Osteocyte (in vitro differentiated cells): Measurements from ENCODE around the gene TMEM169. TPM values are rescaled to one million over a fixed set of nuclear protein-coding genes. Genes with fewer than 3 reads are reported as not detected.

ENCODE experiments used
- DNase-seq: peaks from one replicate; pipeline ENCODE4 v3.0.0; 2021; ENCODE audit warnings: mixed read lengths; ENCODE audit not compliant: unreplicated experiment; ENCODE audit errors: extremely low spot score
- H3K27ac Mint-ChIP-seq: one replicate; pipeline ENCODE4 v1.8.0; 2021; ENCODE audit warnings: mild to moderate bottlenecking, mixed read lengths; ENCODE audit not compliant: unreplicated experiment
- H3K27me3 Mint-ChIP-seq: one replicate; pipeline ENCODE4 v1.8.0; 2021; ENCODE audit warnings: mixed read lengths; ENCODE audit not compliant: unreplicated experiment
- H3K36me3 Mint-ChIP-seq: one replicate; pipeline ENCODE4 v1.8.0; 2021; ENCODE audit warnings: mixed read lengths; ENCODE audit not compliant: unreplicated experiment
- H3K4me1 Mint-ChIP-seq: one replicate; pipeline ENCODE4 v1.8.0; 2021; ENCODE audit warnings: mixed read lengths; ENCODE audit not compliant: unreplicated experiment
- H3K4me3 Mint-ChIP-seq: one replicate; pipeline ENCODE4 v1.8.0; 2021; ENCODE audit warnings: mild to moderate bottlenecking, moderate library complexity, mixed read lengths; ENCODE audit not compliant: unreplicated experiment
- H3K9me3 Mint-ChIP-seq: one replicate; pipeline ENCODE4 v1.8.0; 2021; ENCODE audit warnings: mixed read lengths; ENCODE audit not compliant: unreplicated experiment
- total RNA-seq: library from RNA; stranded (reverse); gene quantifications from 2 replicates; pipeline ENCODE4 v1.2.1, GENCODE V29; 2021
- TF ChIP-seq, protein P1 (sequence below): fragments of 200-600 bp; sonication (generic); IDR thresholded peaks from 2 replicates; pipeline ENCODE4 v1.5.0; 2021; ENCODE audit warnings: antibody characterized with exemption, mild to moderate bottlenecking, moderate library complexity

The TMEM169 gene
- total RNA-seq, 1 donor from 2014 or later: 1.5 TPM

DNA sequence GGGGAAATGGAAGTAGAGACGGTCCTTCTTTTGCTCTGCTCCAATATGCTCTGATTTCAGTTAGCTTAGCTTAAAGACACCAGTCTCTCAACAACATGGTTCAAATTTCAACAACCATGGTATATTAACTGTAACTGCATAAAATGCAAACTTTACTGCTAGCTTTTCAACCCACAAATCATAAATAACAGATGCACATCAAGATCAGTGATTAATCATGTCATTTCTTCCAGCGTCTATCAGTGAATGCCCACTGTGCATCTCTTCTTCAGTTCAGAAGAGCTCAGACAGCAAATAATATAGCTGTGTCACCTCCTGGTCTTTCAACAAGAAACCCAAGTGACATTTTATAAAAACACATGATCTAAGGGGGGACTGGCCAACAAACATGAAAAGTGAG, 12.7 kb upstream of the TMEM169 start:
- Mint-ChIP-seq H3K4me1 (peaks cover 10% of the 10 kb centered on the region), H3K36me3 (peaks cover 4% of the 10 kb centered on the region), H3K4me3 (no peak overlapping the region), H3K27ac (no peak overlapping the region), H3K9me3 (no peaks in the 10 kb centered on the region), H3K27me3 (no peaks in the 10 kb centered on the region)
- no peak for DNase-seq
- TF ChIP-seq, protein P1, sequence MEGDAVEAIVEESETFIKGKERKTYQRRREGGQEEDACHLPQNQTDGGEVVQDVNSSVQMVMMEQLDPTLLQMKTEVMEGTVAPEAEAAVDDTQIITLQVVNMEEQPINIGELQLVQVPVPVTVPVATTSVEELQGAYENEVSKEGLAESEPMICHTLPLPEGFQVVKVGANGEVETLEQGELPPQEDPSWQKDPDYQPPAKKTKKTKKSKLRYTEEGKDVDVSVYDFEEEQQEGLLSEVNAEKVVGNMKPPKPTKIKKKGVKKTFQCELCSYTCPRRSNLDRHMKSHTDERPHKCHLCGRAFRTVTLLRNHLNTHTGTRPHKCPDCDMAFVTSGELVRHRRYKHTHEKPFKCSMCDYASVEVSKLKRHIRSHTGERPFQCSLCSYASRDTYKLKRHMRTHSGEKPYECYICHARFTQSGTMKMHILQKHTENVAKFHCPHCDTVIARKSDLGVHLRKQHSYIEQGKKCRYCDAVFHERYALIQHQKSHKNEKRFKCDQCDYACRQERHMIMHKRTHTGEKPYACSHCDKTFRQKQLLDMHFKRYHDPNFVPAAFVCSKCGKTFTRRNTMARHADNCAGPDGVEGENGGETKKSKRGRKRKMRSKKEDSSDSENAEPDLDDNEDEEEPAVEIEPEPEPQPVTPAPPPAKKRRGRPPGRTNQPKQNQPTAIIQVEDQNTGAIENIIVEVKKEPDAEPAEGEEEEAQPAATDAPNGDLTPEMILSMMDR: no peak

DNA sequence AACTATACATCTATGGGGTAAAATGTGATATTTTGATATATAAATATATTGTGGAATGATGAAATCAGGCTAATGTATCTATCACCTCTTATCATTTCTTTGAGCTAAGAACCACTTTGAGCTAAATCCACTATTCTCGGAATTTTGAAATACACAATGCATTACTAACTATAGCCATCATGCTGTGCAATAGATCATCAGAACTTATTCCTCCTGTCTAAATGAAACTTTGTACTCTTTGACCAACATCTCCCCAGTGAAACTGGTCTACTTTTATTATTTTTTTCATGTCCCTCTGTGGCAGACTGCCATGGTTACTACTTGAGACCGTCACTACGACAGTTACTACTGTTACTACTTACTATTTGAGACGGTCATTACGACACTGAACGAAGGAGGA, 11.5 kb upstream of the TMEM169 start:
- no peak for DNase-seq
- TF ChIP-seq, protein P1: no peak
- H3K27me3 Mint-ChIP-seq: no peaks in the 10 kb centered on the region
- H3K9me3 Mint-ChIP-seq: no peaks in the 10 kb centered on the region
- H3K36me3 Mint-ChIP-seq: no peaks in the 10 kb centered on the region
- H3K4me1 Mint-ChIP-seq: peaks cover 10% of the 10 kb centered on the region
- H3K4me3 Mint-ChIP-seq: no peak overlapping the region
- H3K27ac Mint-ChIP-seq: no peak overlapping the region

DNA sequence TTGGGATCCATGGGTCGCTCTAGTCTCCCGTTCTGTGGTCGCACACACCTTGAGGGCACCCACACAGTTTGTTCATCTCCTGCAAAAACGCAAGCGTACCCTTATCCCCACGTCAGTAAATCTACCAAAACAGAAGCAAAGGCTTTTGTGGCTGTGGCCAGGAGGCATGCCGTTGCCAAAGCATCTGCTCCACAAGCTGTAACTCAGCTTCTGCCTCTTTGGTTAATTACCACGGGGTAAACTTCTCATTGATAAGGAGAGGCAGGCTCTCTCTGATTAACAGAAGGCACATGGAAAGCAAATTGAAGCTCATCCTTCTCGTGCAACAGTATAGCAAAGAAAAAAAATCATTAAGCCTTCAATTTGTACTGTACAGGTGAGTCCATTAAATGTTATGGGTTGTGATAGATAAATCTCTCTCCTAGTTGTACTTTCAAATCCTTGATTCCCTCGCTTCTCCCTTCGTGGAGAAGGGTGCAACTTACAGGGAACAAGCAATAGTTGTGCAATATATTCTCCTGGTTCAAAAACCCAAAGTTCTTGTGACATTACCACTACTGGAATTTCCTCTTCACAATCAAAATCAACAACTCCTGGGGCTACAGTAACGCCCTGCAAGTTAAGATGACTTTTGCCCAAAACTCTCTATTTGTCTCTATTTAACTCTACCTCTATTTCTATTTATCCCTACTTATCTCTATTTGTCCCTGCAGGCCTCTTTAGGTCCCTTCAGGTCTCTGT, 10.4 kb upstream of the TMEM169 start:
- DNase-seq: no peak
- Mint-ChIP-seq H3K27ac (no peak overlapping the region), H3K36me3 (no peaks in the 10 kb centered on the region), H3K4me3 (no peak overlapping the region), H3K4me1 (peaks cover 8% of the 10 kb centered on the region), H3K9me3 (no peaks in the 10 kb centered on the region), H3K27me3 (no peaks in the 10 kb centered on the region)
- TF ChIP-seq, protein P1: no peak

DNA sequence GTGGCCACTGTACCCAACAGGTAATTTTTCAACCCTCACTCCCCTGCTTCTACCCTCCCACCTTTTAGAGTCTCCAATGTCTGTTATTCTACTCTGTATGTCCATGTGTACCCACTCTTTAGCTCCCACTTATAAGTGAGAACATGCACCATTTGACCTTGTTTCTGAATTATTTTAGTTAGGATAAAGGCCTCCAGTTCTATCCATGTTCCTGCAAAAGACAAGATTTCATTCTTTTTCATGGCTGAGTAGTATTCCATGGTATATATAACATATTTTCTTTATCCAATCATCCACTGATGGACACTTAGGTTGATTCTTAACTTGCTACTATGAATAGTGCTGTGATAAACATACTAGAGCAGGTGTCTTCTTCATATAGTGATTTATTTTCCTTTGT, 9.2 kb upstream of the TMEM169 start:
- Mint-ChIP-seq H3K4me3 (no peak overlapping the region), H3K36me3 (no peaks in the 10 kb centered on the region), H3K27me3 (no peaks in the 10 kb centered on the region), H3K4me1 (peaks cover 5% of the 10 kb centered on the region), H3K27ac (no peak overlapping the region), H3K9me3 (no peaks in the 10 kb centered on the region)
- DNase-seq: no peak
- TF ChIP-seq, protein P1: no peak

DNA sequence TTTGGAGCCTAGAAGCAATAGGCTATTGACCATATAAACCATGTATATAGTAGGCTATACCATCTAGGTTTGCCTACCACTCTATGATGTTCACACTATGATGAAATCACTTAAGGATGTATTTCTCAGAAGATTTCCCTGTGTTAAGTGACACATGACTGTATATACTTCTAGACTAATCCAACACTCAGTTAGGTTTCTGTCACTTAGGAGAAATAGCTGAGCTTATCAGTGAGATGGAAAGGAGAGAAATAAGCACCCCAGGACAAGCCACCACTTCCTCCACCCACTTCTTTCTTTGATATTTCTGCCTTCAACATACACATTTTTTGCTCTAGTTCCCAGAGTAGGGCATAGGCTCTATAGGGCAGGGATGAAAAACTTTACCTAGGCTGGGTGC, 7.9 kb upstream of the TMEM169 start:
- Mint-ChIP-seq H3K27ac (no peak overlapping the region), H3K36me3 (no peaks in the 10 kb centered on the region), H3K4me3 (no peak overlapping the region), H3K27me3 (no peaks in the 10 kb centered on the region), H3K4me1 (peaks cover 5% of the 10 kb centered on the region), H3K9me3 (no peaks in the 10 kb centered on the region)
- DNase-seq: no peak
- TF ChIP-seq, protein P1: no peak
